ENCODE measurements around the gene PLEKHH3.
A peak's percentile ranks its signal among the peaks of the same experiment; 100 is the strongest.
"Not testable (repeated sequence)": the region's sequence is repeated elsewhere in the genome, so short reads cannot be mapped to it uniquely, and the experiment has no call there.

The PLEKHH3 gene

DNA sequence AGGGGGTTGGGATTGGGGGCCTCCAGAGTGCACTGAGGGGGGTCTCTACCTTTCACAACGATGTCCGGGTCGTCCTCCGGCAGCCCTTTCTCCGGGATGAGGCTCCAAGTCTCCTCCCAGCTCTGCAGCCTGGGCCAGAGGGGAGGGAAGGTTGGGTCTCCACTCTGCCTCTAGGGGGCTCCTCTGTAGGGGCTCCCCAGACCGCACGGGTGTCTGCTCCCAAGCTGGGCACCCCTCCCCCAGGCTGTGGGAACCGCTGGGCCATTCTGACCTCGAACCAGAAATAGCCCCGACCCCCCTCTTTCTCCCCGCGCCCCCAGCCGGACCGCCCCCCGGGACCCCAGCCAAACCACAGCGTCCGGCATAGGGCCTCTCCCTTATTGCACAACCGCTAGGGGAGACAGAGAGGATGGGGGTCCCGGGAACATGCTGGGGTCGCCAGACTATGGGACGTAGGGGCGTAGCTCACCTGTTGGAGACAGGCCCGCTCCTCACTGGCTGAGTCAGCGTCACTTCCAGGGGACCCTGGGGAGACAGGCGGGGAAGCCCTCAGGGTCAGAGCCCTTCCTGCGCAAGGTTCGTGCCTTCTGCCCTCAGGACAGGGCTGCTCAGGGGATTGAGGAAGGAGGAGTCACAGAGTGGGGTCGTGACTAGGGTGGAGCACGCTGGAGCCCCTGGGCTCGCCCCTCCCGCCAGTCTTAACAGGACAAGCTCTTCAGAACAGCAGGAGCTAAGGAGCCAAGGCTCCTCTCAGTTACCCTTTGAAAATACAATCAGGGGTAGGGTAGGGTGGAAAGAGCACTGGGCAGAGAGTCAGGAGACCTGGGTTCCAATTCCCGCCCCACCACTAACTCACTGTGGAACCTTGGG is 2.7 kb downstream of the PLEKHH3 start:
- in situ Hi-C loops (cut with MboI; ENCODE audit: low pct_unique_long_range_greater_than_20kb, low sequenced_read_pairs), result no loop called here
- DNase-seq, result peak; percentile 58

GRCh38 chr17:42673266-42673884 is 3.4 kb downstream of the PLEKHH3 start:
- DNase-seq, result no peak
- in situ Hi-C loops (cut with MboI; ENCODE audit: low pct_unique_long_range_greater_than_20kb, low sequenced_read_pairs), result no loop called here

DNA sequence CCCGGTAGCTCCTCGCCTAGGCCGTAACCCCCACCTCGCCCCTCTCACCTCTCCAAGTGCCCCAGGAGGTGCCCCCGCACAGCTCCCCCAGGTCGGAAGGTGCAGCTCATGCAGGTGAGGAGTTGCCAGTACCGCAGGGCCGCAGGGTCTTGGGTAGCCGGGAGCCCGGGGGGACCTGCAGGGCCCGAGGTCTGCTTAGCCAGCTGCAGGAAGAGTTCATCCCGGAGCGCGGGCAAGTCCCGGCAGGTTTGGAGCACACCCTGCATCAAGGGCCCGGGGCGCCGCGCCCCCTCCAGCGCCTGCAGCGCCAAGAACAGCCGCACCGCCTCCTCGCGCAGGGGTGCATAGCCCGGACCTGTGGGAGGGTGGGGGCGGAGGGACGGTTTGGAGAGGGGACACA is 4.8 kb downstream of the PLEKHH3 start:
- in situ Hi-C loops (cut with MboI; ENCODE audit: low pct_unique_long_range_greater_than_20kb, low sequenced_read_pairs), result no loop called here
- no peak for DNase-seq

DNA sequence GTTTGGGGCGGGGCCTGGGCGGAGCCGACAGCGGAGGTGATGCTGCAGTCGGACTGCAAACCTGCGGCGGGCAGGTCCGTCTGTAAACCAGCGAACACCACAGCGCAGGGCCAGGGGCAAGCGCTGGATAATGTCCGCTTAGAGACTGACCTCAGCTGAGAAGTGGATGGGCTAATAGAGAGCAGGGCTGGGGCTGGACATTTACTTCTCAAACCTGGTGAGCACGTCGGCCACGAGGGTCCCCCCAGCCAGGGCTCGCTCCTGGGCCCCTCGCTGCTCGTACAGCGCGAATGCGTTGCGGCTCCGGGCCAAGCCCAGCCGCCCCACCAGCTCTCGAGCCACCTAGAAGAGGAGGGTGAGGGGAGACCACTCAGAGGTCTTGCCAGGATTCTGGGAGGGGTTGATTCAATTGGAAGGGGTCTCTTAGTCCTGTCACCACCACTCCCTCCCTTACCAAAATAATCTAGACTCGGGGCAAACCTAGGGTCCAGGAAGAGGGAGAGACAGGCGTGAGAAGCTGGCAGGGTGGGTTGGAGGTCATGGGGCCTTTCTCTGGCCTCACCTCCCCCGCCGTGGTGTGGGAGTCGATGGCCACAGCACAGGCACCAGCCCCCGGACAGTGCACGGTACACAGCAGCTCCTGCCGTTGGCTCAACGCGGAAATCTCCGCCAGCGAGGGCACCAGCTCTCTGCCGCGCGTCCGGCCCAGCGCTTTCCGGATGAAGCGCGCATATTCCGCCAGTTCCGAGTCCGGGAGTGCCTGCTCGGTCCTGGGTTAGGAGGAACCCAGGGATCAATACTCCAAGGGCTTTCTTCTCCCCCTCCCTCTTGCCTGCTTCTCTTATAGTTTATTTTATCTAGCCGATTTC is 5.8 kb downstream of the PLEKHH3 start:
- in situ Hi-C loops (cut with MboI; ENCODE audit: low pct_unique_long_range_greater_than_20kb, low sequenced_read_pairs), result no loop called here
- no peak for DNase-seq

- no peak for DNase-seq
- in situ Hi-C loops (cut with MboI; ENCODE audit: low pct_unique_long_range_greater_than_20kb, low sequenced_read_pairs), result no loop called here
Measured at GRCh38 chr17:42669977-42670788, 6.6 kb downstream of the PLEKHH3 start.

- in situ Hi-C loops (cut with MboI; ENCODE audit: low pct_unique_long_range_greater_than_20kb, low sequenced_read_pairs), result no loop called here
- DNase-seq, result no peak
Measured at GRCh38 chr17:42669705-42669976, 7.2 kb downstream of the PLEKHH3 start.

GRCh38 chr17:42667088-42667951 is 9.5 kb downstream of the PLEKHH3 start:
- in situ Hi-C loops (cut with MboI; ENCODE audit: low pct_unique_long_range_greater_than_20kb, low sequenced_read_pairs), result no loop called here
- no peak for DNase-seq

- in situ Hi-C loops (cut with MboI; ENCODE audit: low pct_unique_long_range_greater_than_20kb, low sequenced_read_pairs); DNase-seq: not testable (repeated sequence)
Measured at GRCh38 chr17:42666126-42666525, 10.7 kb downstream of the PLEKHH3 start.

DNA sequence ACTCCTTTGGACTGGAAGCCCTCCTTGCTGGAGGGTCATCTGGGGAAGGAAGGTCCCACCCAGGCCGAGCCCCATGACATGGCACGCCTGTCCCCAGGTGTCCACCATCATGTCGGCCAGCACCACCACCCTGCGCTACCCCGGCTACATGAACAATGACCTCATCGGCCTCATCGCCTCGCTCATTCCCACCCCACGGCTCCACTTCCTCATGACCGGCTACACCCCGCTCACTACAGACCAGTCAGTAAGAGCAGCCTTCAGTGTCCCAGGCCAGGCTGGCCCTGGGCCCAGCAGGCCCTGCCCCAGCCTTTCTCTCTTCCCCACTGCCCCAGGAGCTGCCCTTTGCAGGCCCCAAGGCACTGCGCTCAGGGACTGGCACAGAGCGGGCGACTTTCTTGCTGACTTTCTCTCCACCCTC is 11.2 kb downstream of the PLEKHH3 start:
- in situ Hi-C loops (cut with MboI; ENCODE audit: low pct_unique_long_range_greater_than_20kb, low sequenced_read_pairs), result no loop called here

GRCh38 chr17:42660692-42661345 is 16.0 kb downstream of the PLEKHH3 start:
- in situ Hi-C loops (cut with MboI; ENCODE audit: low pct_unique_long_range_greater_than_20kb, low sequenced_read_pairs), result no loop called here
- no peak for DNase-seq

More for the DNA sequence above, 11.2 kb downstream of the PLEKHH3 start:
- DNase-seq, result no peak

GRCh38 chr17:42659932-42660274 is 16.9 kb downstream of the PLEKHH3 start:
- DNase-seq; in situ Hi-C loops (cut with MboI; ENCODE audit: low pct_unique_long_range_greater_than_20kb, low sequenced_read_pairs): not testable (repeated sequence)

GRCh38 chr17:42659079-42659931 is 17.5 kb downstream of the PLEKHH3 start, which contains the start of gene TUBG2:
TSS of gene TUBG2 (plus strand) at chr17:42659284. CDS start at chr17:42659504, 220 bp downstream.
- no peak for DNase-seq
- in situ Hi-C loops (cut with MboI; ENCODE audit: low pct_unique_long_range_greater_than_20kb, low sequenced_read_pairs), result no loop called here

DNA sequence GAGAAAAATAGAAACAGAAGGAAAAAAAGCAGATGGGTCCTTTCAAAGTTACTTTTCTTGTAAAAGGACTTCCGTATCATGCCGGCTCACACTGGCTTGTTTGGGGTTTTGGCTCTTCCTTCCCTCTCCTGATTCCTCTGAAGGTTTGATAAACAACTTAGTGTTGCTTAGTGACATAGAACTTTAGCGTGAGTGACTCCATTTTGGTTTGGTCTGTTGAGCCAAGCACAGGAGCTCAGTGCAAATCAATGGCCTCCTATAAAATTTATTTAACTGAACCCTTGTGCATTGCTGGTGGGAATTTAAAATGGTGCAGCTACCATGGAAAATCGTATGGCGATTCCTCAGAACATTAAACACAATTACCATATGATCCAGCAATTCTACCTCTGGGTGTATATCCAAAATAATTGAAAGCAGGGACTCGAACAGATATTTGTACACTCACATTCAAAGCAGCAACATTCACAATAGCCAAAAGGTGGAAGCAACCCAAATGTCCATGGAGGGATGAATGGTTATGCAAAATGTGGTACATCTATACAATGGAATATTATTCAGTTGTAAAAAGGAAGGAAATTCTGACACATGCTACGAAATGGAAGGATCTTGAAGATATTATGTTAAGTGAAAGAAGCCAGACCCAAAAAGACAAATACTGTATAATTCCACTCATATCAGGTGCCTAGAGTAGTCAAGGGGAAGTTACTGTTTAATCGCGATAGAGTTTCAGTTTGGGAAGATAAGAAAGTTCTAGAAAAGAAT is 18.8 kb downstream of the PLEKHH3 start:
- no peak for DNase-seq
- in situ Hi-C loops (cut with MboI; ENCODE audit: low pct_unique_long_range_greater_than_20kb, low sequenced_read_pairs), result no loop called here

GRCh38 chr17:42655528-42655927 is 21.3 kb downstream of the PLEKHH3 start:
- in situ Hi-C loops (cut with MboI; ENCODE audit: low pct_unique_long_range_greater_than_20kb, low sequenced_read_pairs), result no loop called here
- DNase-seq, result no peak

DNA sequence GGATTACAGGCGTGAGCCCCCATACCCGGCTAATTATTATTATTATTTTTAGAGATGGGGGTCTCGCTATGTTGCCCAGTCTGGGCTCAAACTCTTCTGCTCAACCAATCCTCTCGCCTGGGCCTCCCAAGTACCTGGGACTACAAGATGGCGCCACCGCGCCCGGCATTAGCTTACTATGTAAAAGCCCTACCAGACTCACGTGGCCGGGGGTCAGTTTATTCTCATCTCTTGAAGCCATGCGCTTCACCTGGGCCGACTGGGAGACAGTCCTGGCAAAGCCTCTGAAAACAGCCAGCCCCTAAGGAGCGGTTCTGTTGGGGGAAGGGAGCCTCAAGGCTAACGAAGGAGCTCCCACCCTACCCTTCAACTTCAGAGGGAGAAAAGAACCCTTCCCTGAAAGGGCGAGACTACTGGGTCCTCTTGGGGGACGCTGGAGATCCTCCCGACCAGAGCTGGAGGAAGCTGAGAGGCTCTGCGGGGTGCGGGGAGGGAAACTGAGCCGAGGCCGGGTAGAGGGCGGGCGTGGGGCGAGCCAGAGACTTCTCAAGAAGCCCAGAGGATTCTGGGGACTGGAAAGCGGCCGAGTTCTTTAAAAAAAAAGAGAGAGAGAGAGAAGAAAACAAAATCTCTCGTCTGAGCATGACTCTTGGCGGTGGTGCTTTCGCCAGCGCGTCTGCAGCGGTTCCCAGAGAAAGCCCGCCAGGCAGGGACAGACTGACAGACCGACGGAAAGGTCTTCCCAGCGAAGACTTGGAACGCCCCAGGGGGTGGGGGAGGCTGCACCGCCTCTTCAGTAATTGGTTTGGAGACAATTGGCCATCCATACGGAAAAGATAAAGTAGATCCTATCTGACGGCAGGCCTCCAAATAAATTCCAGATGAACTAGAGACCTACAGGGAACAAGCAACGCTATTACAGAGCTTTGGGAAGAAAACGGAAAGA is 23.3 kb downstream of the PLEKHH3 start:
- no peak for DNase-seq
- in situ Hi-C loops (cut with MboI; ENCODE audit: low pct_unique_long_range_greater_than_20kb, low sequenced_read_pairs), result no loop called here
